ENCODE measurements around the gene SPTBN2. TPM values are rescaled to one million over a fixed set of nuclear protein-coding genes. Genes with fewer than 3 reads are reported as not detected.

SPTBN2 gene
- total RNA-seq, 1 experiment from 2014 or later, result 18.5 TPM

DNA sequence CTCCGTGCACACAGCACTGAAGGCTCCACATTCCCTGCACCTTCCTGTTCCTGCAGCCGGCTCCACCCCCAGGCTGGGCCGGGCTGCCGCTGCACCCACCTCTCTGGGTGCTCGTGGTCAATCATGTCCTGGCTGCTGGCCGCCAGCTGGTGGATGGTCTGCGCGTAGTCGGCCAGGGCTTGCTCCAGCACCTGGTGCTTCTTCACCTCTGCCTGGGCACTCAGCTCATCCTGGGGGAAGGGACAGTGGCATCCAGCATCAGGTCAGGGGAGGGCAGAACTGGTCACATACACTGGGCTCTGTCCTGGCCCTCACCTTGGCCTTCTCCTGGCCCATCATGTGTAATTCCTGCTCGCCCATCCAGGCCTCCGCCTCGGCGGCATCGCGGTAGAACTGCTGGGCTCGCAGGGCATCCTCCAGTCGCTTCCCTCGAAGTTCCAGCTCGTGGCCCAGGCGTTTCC, 36.1 kb downstream of the SPTBN2 start:
- RAD21 ChIA-PET (ENCODE audit: low non-redundant PET in 1 of 2, low total read pairs in 2 of 2, uncharacterized antibody in 2 of 2, unreplicated experiment in 2 of 2), result interaction anchor here in 1 of 2 experiments (0.5 kb wide), 1 partner anchor 81 kb away, joined by 3 read pairs; no protein-coding TSS in a partner anchor
- DNase-seq (ENCODE audit: low read depth, low spot score) (no peak), ATAC-seq (no peak)
- no TSS peak for BruUV-seq (replicated peaks)
- no peaks in the 10 kb centered on the region for H3K36me3 ChIP-seq (ENCODE audit: control insufficient read depth in 1 of 2, insufficient read depth in 2 of 2, low read length in 2 of 2)
- no peaks in the 10 kb centered on the region for H3K9me3 ChIP-seq (ENCODE audit: control insufficient read depth in 1 of 2, insufficient read depth in 1 of 2, low read depth in 1 of 2, low read length in 2 of 2)
- CTCF ChIA-PET, result interaction anchor here (0.8 to 1.5 kb wide), 2 partner anchors 142 to 285 kb away, joined by 3 to 6 read pairs; no protein-coding TSS in a partner anchor
- no peak for TF ChIP-seq SP1 (IDR thresholded peaks at IDR 0.05; ENCODE audit: low read depth)
- TF ChIP-seq CBX3 (IDR thresholded peaks at IDR 0.05; ENCODE audit: low read depth), result no peak
- H3K9me2 ChIP-seq (ENCODE audit: insufficient read depth), result no peaks in the 10 kb centered on the region
- POLR2A ChIA-PET, result no interaction called here
- H2AFZ ChIP-seq (ENCODE audit: low read depth, low read length, poor library complexity, severe bottlenecking), result no peak overlapping the region
- H3K79me2 ChIP-seq (ENCODE audit: insufficient read depth, low read length), result no peaks in the 10 kb centered on the region
- H3K9ac ChIP-seq (ENCODE audit: low read length), result no peak overlapping the region
- H3K4me1 ChIP-seq (ENCODE audit: control insufficient read depth in 1 of 2, insufficient read depth in 2 of 2, low read length in 2 of 2), result peaks cover 2 to 5% of the 10 kb centered on the region in 2 experiments; a peak in 3 of 4 replicates
- no peaks in the 10 kb centered on the region for H4K20me1 ChIP-seq (ENCODE audit: insufficient read depth)
- no peak overlapping the region for H3K4me2 ChIP-seq (ENCODE audit: low read length)
- no peak overlapping the region for H3K27ac ChIP-seq (ENCODE audit: low read depth, low read length)
- intact Hi-C loops (cut with micrococcal nuclease), result no loop called here
- H3K27me3 ChIP-seq (ENCODE audit: insufficient read depth, low read length), result no peaks in the 10 kb centered on the region
- no peak overlapping the region for H3K4me3 ChIP-seq (replicated peaks in 1 of 2; ENCODE audit: low read depth in 1 of 2, low read length in 2 of 2)

DNA sequence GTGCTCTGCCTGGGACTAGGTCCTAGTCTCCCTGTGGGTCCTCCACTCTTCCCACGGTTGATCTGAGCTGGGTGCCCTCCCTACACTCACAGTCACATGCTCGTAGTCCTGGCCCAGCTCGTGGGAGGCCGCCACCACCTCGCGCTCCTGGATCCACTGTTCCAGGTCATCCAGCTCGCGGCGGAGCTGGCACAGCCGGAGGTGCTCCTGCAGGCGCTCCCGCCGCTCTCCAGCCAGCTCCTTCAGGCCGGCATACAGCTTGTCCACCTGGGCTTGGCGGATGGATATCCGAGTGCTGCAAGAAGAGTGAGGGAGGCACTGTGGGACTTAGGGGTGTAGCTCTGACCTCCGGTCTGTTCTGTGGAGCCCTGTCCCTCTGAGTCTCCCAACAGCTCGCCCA, 36.6 kb downstream of the SPTBN2 start:
- DNase-seq (ENCODE audit: low read depth, low spot score) (no peak), ATAC-seq (no peak)
- Histone ChIP-seq H4K20me1 (ENCODE audit: insufficient read depth) (no peaks in the 10 kb centered on the region), H3K36me3 (ENCODE audit: control insufficient read depth in 1 of 2, insufficient read depth in 2 of 2, low read length in 2 of 2) (no peaks in the 10 kb centered on the region), H3K9ac (ENCODE audit: low read length) (no peak overlapping the region), H3K4me3 (replicated peaks in 1 of 2; ENCODE audit: low read depth in 1 of 2, low read length in 2 of 2) (no peak overlapping the region), H3K9me2 (ENCODE audit: insufficient read depth) (no peaks in the 10 kb centered on the region), H3K4me2 (ENCODE audit: low read length) (no peak overlapping the region), H3K9me3 (ENCODE audit: control insufficient read depth in 1 of 2, insufficient read depth in 1 of 2, low read depth in 1 of 2, low read length in 2 of 2) (no peaks in the 10 kb centered on the region), H3K4me1 (ENCODE audit: control insufficient read depth in 1 of 2, insufficient read depth in 2 of 2, low read length in 2 of 2) (peaks cover 2 to 5% of the 10 kb centered on the region in 2 experiments; a peak in 3 of 4 replicates), H3K27ac (ENCODE audit: low read depth, low read length) (no peak overlapping the region), H3K79me2 (ENCODE audit: insufficient read depth, low read length) (no peaks in the 10 kb centered on the region), H3K27me3 (ENCODE audit: insufficient read depth, low read length) (no peaks in the 10 kb centered on the region), H2AFZ (ENCODE audit: low read depth, low read length, poor library complexity, severe bottlenecking) (no peak overlapping the region)
- POLR2A ChIA-PET, result no interaction called here
- CTCF ChIA-PET, result interaction anchor here (0.8 to 1.5 kb wide), 2 partner anchors 142 to 285 kb away, joined by 3 to 6 read pairs; no protein-coding TSS in a partner anchor
- intact Hi-C loops (cut with micrococcal nuclease), result no loop called here
- TF ChIP-seq, protein P1, sequence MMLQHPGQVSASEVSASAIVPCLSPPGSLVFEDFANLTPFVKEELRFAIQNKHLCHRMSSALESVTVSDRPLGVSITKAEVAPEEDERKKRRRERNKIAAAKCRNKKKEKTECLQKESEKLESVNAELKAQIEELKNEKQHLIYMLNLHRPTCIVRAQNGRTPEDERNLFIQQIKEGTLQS (IDR thresholded peaks at IDR 0.05), result no peak
- TF ChIP-seq, protein P2, sequence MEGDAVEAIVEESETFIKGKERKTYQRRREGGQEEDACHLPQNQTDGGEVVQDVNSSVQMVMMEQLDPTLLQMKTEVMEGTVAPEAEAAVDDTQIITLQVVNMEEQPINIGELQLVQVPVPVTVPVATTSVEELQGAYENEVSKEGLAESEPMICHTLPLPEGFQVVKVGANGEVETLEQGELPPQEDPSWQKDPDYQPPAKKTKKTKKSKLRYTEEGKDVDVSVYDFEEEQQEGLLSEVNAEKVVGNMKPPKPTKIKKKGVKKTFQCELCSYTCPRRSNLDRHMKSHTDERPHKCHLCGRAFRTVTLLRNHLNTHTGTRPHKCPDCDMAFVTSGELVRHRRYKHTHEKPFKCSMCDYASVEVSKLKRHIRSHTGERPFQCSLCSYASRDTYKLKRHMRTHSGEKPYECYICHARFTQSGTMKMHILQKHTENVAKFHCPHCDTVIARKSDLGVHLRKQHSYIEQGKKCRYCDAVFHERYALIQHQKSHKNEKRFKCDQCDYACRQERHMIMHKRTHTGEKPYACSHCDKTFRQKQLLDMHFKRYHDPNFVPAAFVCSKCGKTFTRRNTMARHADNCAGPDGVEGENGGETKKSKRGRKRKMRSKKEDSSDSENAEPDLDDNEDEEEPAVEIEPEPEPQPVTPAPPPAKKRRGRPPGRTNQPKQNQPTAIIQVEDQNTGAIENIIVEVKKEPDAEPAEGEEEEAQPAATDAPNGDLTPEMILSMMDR (IDR thresholded peaks at IDR 0.05 in 2 of 3, conservative IDR thresholded peaks at IDR 0.05 in 1 of 3; ENCODE audit: borderline replicate concordance in 1 of 3, insufficient read depth in 1 of 3, low read depth in 2 of 3, low read length in 2 of 3), result no peak
- TF ChIP-seq, protein P3, sequence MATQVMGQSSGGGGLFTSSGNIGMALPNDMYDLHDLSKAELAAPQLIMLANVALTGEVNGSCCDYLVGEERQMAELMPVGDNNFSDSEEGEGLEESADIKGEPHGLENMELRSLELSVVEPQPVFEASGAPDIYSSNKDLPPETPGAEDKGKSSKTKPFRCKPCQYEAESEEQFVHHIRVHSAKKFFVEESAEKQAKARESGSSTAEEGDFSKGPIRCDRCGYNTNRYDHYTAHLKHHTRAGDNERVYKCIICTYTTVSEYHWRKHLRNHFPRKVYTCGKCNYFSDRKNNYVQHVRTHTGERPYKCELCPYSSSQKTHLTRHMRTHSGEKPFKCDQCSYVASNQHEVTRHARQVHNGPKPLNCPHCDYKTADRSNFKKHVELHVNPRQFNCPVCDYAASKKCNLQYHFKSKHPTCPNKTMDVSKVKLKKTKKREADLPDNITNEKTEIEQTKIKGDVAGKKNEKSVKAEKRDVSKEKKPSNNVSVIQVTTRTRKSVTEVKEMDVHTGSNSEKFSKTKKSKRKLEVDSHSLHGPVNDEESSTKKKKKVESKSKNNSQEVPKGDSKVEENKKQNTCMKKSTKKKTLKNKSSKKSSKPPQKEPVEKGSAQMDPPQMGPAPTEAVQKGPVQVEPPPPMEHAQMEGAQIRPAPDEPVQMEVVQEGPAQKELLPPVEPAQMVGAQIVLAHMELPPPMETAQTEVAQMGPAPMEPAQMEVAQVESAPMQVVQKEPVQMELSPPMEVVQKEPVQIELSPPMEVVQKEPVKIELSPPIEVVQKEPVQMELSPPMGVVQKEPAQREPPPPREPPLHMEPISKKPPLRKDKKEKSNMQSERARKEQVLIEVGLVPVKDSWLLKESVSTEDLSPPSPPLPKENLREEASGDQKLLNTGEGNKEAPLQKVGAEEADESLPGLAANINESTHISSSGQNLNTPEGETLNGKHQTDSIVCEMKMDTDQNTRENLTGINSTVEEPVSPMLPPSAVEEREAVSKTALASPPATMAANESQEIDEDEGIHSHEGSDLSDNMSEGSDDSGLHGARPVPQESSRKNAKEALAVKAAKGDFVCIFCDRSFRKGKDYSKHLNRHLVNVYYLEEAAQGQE (IDR thresholded peaks at IDR 0.05; ENCODE audit: low read depth), result no peak
- TF ChIP-seq EGR1 (IDR thresholded peaks at IDR 0.05; ENCODE audit: low read depth) (no peak), SRF (IDR thresholded peaks at IDR 0.05; ENCODE audit: low read depth) (no peak), TCF7L2 (IDR thresholded peaks at IDR 0.05; ENCODE audit: borderline replicate concordance, extremely low read depth, insufficient read depth, insufficient read length) (no peak), ZNF274 (IDR thresholded peaks at IDR 0.05; ENCODE audit: low read depth, low read length) (no peak), JUND (IDR thresholded peaks at IDR 0.05) (no peak), YY1 (IDR thresholded peaks at IDR 0.05; ENCODE audit: extremely low read depth, insufficient replicate concordance, low read depth, low read length) (no peak)
- no TSS peak for BruUV-seq (replicated peaks)
- RAD21 ChIA-PET (ENCODE audit: low non-redundant PET in 1 of 2, low total read pairs in 2 of 2, uncharacterized antibody in 2 of 2, unreplicated experiment in 2 of 2), result interaction anchor here in 1 of 2 experiments (0.5 kb wide), 1 partner anchor 81 kb away, joined by 3 read pairs; no protein-coding TSS in a partner anchor

Data from HCT116 (cell line).